ENCODE data around the gene VPS33B. TPM values are rescaled to one million over a fixed set of nuclear protein-coding genes. Genes with fewer than 3 reads are reported as not detected.

The VPS33B gene
- total and polyA plus RNA-seq, 12 donors, result 3.7 to 10.4 (median 5.9) TPM

DNA sequence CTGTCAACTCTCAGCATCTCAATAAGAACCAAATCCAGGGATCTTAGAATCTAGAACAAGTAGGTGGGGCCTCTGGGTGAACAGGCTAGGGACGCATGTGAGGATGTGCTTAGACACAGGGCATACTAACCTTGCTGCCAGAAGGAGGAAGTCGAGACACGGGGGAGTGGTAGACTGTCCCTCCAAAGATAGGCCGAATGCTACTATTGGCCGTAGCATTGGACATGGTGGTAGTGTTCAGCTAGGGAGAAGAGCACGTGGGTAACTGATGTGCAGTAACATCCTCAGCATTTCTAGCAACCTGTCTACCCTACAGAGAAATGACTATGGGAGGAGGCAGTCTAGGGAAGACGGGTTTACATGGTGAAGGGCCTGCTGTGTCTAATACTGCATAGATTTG, 52.1 kb downstream of the VPS33B start:
- Histone ChIP-seq H3K4me1 (no peaks in the 10 kb centered on the region), H3K27me3 (no peaks in the 10 kb centered on the region), H3K4me3 (no peak overlapping the region), H3K27ac (no peak overlapping the region), H3K9me3 (no peaks in the 10 kb centered on the region), H3K36me3 (peaks cover 0 to 92% (median 0%) of the 10 kb centered on the region in 9 donors)
- no peak for TF ChIP-seq CTCF (IDR thresholded peaks at IDR 0.05)
- 92 to 94% methylated on average over 7 of the region's 7 CpGs for WGBS, 2 donors
- intact Hi-C loops (cut with DNase I), result no loop called here
- no peak for DNase-seq
- ATAC-seq, result no peak

DNA sequence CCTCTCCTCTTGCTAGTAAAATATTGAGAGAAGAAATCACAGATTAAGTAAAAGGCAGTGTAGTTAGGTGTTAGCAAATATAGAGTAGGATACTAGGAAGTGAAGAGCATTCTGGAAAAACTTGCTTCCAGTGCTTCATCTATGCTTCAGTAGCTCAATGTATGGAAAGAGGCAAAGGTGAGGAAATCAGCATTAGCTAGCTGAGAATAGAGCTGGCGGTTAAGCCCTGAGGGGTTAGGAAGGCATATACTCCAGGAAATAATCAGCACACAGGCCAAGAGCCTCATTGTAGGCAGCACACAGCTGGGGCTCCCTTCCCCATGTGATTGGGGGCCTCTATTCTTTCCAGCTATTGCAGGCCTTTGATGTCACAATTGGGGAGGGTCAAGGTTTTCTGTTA, 54.0 kb downstream of the VPS33B start:
- Histone ChIP-seq H3K36me3 (peaks cover 0 to 89% (median 0%) of the 10 kb centered on the region in 9 donors), H3K4me1 (no peaks in the 10 kb centered on the region), H3K27me3 (no peaks in the 10 kb centered on the region), H3K27ac (no peak overlapping the region), H3K4me3 (no peak overlapping the region), H3K9me3 (no peaks in the 10 kb centered on the region)
- intact Hi-C loops (cut with DNase I), result loop anchor here in 2 of 10 donors (10.0 kb wide), 2 partner anchors 56 to 66 kb away; partner anchors contain the start of gene VPS33B (in 1 of the 2)
- no peak for DNase-seq
- no peak for ATAC-seq
- WGBS, 2 donors, result 100% methylated on average over 1 of the region's 1 CpG
- TF ChIP-seq CTCF (IDR thresholded peaks at IDR 0.05), result no peak

GRCh38 chr15:90967206-90967605, 55.2 kb downstream of the VPS33B start:
- no peak overlapping the region for H3K4me3 ChIP-seq
- no peaks in the 10 kb centered on the region for H3K4me1 ChIP-seq
- no peaks in the 10 kb centered on the region for H3K9me3 ChIP-seq
- H3K36me3 ChIP-seq, result peaks cover 0 to 89% (median 0%) of the 10 kb centered on the region in 9 donors
- H3K27me3 ChIP-seq, result no peaks in the 10 kb centered on the region
- no peak for DNase-seq
- no peak for TF ChIP-seq CTCF (IDR thresholded peaks at IDR 0.05)
- H3K27ac ChIP-seq, result no peak overlapping the region
- ATAC-seq, result no peak
- WGBS, 2 donors, result 81 to 93% methylated on average over 5 of the region's 5 CpGs
- intact Hi-C loops (cut with DNase I), result loop anchor here in 2 of 10 donors (10.0 kb wide), 2 partner anchors 58 to 68 kb away; partner anchors contain the start of gene VPS33B (in 1 of the 2)

DNA sequence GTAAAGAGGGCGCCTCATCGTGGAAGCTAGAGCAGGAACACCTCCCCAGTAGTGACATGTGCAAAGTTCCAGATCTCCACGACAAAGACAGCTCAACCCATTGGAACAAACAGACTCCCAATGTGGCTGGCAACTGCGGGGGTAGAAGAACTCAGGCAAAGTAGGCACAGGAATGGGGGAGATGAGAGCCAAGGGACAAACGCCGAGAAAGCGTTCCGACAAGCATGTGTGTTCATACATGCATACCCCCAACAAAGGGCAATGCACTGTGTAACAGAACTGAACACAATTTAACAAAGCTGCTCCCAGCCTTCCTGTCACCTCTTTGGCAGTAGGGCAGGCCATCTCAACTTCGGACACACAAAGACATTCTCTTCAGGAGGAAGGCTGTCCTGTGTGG, 56.1 kb downstream of the VPS33B start:
- TF ChIP-seq CTCF (IDR thresholded peaks at IDR 0.05), result no peak
- 85 to 91% methylated on average over 9 of the region's 9 CpGs for WGBS, 2 donors
- Histone ChIP-seq H3K9me3 (no peaks in the 10 kb centered on the region), H3K4me3 (no peak overlapping the region), H3K27me3 (no peaks in the 10 kb centered on the region), H3K27ac (no peak overlapping the region), H3K4me1 (peaks cover 0 to 2% (median 0%) of the 10 kb centered on the region in 9 donors), H3K36me3 (peaks cover 0 to 97% (median 6%) of the 10 kb centered on the region in 9 donors)
- DNase-seq, result no peak
- no peak for ATAC-seq
- intact Hi-C loops (cut with DNase I), result loop anchor here in 2 of 10 donors (10.0 kb wide), 2 partner anchors 59 to 69 kb away; partner anchors contain the start of gene VPS33B (in 1 of the 2)
